ENCODE data around the gene SLC9A2. TPM values are rescaled to one million over a fixed set of nuclear protein-coding genes. Genes with fewer than 3 reads are reported as not detected.

SLC9A2 gene
- polyA plus RNA-seq, 4 donors: 6.2 to 6.8 (median 6.3) TPM

DNA sequence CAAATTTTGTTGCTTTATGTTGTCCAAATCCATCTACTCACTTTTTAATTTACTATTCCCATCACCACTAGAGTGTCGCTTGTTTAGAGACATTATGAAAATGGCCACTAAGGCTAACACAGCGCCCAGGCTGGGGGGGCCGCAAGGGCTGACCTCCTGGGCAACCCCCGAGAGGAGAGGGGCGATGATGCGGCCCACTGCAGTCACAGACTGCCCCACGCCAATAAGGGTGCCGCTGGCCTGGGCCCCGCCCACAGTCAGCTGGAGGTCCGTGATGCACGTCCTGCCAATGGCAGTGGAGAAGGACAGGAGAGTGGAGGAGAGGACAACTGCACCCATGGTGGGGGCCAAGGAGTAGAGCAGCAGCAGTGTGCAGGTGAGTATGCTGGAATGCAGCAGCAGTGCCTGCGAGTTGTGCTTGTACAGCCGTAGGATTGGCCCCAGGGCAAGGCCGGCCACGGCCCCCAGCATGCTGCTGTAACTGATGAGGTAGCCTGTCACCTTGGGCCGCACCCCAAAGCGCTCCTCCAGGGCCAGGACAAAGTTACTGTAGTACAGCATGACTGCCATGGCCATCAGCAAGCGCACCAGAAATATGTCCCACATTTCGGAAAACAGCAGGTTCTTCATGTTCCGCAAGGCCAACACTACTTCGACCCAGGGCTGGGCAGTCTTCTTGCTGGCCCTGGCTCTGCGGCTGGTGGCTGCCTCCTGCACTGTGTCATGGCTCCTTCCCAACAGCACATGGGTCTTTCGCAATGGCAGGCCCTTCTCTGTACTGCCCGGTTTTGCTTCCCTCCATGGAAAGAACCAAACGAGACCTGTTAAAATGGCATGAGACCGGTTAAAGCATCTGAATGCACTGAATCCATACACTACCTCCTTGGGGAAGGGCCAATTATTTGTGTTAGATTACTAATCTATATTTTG is 99.3 kb downstream of the SLC9A2 start:
- DNase-seq (ENCODE audit: low read depth in 4 of 4, low spot score in 2 of 4): no peak

DNA sequence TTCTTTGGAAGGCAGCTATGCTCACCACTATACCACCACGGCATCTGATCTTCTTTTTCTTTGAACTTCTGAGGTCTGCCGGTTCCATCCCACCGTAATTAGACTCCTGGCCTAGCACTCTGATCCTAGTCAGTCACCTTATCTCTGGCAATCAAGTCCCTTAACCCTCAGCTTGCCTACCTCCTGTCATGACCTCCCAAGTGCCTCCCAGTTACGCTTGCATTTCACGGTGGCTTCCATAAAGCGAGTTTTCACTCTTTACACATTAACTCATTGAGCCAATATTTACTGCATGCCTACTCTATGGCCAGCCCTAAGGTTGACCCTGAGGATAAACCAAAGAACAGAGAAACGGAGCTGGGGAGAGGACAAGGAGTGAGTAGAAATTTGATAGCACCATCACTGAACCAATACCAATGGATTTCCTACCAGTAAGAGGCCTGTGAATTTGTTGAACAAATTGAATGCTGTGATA is 104.7 kb downstream of the SLC9A2 start:
- no peak for DNase-seq (ENCODE audit: low read depth in 4 of 4, low spot score in 2 of 4)

DNA sequence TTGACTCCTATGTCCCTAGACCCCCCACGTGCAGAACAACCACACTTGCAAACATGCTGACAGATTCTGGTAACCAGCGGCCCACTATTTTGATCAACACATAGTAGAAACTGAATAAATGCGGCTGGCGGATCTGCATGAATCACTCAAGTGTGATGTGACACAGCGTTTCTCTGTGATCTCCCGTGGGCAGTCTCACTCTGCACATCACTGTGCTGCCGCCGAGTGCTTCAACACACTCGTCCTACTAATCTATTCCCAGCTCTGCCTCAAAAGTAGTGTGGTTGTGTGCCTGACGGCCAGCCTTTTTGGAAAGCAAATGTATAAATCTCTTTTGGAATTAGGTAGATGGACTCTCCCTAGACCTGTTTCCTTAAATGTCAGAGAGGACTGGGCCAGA is 105.2 kb downstream of the SLC9A2 start:
- no peak for DNase-seq (ENCODE audit: low read depth in 4 of 4, low spot score in 2 of 4)

DNA sequence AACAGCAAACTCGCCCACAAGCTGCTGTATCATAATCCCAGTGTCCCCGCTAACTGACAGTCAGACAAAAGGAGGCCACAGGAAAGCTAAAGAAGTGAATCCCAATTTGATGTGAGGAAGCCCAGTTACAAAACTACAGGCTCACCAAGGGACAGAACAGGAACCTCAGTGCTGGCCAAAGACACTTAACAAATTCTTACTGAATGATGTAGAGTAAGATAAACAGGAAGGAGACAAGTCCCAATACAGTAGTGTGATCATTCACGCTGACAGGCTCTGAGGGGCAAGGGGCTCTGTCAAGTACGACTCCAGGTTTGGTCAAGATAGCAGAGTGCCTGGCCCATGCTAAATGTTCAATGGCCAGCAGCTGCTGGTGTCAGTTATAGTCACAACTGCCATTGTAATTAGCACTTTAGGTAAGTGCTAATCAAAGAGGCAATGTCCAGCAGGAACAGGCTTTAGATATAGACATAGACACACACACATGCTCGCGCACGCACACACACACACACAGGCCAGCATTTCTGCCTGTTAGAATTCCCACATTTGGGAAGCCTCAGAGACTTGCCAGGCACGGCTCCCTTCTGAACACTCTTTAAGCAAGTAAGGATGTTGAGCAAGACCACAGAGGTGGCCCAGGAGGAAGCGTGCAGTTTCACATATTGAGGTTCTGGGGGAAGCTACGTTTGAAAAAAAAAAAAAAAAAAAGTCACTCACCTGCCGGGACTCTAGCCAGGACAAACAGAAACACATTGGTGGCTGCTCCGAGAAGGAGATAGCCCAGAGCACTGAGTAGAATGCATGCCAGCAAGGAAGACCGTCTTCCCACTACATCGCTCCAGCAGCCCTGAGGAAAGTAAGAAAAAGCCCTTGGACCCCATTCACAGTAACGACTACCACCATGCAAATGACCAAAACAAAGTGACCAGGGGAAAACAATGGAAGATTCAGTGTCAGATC is 107.1 kb downstream of the SLC9A2 start:
- no peak for DNase-seq (ENCODE audit: low read depth in 4 of 4, low spot score in 2 of 4)

DNA sequence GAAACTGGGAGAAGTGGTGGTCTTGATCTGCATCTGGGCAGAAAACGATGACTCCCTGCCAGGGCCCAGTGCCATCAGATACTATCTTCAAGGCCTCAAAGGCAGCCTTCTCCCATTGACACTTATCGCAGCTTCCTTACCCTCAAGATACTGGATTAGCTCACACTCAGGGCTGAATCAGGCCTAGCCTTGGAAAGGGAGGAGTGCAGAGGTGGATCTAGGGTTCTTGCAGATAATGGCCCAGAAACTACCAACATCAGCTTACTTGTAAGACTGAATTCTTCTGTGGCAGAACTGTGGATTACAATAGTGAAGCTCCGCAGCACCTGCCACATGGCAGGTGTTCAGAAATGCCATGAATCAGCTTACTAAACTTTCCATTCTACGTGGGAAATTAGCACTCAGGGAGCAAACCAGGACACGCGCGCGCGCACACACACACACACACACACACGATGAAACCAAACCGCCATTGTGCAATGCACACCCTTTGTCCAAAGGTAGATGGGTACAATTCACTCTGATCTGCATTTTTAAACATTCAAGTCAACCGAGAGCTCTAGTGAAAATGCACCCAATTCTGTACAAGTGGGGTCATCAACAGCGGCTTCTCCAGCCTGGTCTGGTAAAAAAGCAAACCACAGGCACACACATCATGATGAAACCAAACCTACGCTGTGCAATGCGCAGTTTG is 116.2 kb downstream of the SLC9A2 start:
- peak in 1 of 4 donors; percentile 8 for DNase-seq (ENCODE audit: low read depth in 4 of 4, low spot score in 2 of 4)

DNA sequence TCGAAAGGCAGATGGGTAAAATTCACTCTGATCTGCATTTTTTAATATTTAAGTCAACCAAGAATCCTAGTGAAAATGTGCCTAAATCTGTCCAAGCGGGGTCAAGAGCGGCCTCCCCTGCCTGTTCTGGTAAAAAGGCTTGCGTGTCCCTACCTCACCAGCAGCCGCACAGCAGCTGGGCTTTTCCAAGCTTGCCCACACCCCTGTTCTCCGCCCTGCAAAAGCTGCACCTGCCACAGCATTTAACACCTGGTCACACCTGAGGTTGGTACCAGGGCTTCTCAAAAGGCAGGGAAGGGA is 116.7 kb downstream of the SLC9A2 start:
- DNase-seq (ENCODE audit: low read depth in 4 of 4, low spot score in 2 of 4): peak in 1 of 4 donors; percentile 21

DNA sequence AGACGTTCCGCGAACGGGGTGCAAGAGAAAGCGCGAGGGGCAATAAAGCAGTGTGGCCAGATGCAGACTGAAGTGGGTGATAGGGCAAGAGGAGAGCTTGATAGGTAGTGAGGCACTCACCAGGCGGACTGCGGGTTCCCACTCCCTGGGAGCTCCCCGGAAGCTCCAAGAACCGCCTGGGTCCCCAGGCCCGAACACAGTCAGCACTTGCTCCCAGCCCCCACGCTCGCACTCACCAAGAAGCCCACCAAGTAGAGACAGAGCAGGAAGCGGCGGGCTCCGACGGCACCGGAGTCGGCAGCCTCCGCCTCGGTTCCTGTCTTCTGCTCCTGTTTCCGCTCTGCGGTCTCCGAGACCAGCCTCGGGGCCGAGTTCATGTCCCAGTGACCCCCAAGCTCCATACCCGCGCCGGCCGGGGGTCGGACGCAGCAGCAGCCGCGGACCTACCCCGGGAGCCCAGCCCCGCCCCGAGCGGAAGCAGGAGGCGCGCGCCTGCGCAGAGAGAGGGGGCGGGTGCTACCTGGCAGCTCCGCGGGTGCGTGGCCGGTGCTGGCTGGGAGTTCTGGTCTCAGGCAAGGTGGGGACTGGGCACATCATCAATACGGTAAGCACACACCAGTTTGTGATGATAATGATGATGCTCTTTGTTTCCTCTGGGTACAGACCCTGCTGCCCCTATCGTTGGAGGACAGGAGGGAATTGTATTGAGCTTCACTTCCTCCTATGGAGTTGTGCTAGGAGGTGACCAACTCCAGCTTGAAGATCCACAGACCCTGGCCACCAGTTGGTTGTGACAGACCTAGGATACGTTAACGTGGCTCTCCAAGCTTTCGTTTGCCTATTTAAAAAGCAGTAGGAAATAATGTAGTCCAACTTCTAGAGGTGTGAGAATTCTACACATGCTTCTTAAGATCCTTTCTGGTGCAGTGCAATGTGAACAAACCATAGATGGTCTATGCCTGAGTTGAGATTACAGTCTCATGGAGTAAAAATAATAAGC is 117.4 kb downstream of the SLC9A2 start:
- DNase-seq (ENCODE audit: low read depth in 4 of 4, low spot score in 2 of 4): peak in 3 of 4 donors; percentile 60 to 71 (median 62)

DNA sequence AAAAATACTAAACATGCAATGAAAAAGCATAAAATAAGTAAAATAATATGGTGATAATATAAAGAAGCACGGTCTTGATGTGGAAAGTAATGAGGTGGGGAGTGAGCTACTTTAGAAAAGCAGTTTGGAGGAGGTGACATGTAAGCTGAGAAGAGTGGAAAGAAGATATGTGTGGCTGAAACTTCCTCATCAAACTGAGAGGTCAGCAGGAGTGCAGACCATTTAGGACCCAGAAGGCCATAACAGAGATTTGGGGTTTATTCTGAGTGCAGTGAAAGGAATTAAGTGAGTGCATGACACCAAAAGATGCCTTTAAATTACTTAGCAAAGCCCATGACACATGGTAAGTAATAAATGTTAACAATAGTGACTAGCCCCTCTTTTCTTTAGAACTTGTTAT is 118.1 kb downstream of the SLC9A2 start:
- no peak for DNase-seq (ENCODE audit: low read depth in 4 of 4, low spot score in 2 of 4)

DNA sequence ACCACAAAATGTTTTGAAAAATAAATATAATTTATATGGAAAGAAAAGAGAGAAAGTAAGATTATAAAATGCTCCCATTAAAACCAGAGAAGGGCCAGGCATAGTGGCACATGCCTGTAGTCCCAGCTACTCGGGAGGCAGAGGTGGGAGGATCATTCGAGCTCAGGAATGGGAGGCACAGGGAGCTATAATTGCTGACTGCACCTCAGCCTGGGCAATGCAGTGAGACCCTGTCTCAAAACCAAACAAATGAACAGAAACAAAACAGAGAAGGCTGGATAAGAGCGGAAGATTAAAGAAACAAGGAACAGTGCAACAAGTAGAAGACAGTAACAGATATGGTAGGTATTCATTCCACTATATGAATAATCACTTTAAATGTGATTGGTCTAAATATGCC is 123.9 kb downstream of the SLC9A2 start:
- DNase-seq (ENCODE audit: low read depth in 4 of 4, low spot score in 2 of 4): no peak

DNA sequence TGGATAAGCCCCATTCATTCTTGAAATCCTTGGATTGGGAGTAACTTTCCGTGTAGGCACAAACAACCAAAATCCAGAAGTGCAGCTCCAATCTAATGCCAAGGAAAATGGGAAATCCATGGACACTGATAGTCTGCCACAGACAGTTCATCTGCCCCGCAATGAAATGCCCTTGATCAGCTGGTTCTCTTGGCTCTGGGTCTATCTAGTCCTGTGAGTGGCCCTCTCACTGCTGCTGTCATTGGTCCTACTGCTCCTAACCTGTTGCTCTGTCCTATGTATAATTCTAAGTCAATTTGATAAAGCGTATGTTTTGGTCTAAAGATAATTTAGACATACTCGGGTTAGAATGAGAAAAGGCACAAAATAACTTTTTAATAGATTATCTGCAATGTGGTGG is 128.8 kb downstream of the SLC9A2 start:
- no peak for DNase-seq (ENCODE audit: low read depth in 4 of 4, low spot score in 2 of 4)

DNA sequence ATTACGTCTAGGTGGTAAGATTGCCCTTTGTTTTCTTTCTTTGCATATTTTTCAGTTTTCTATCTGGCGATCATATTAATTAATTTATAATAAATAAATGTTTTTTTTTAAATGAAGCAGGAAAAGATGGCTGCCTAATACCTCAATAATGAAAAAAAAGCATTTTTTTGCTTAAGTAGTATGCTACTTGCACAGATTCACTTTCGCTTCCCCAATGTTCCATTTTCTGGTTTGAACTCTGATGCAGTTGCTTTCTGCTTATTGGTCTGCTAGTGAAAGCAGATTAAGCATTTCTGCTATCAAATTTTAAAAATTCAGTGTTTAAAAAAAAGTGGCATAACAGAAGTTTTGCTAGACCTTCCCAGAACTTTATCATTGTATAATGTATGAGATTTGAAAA is 130.6 kb downstream of the SLC9A2 start:
- DNase-seq (ENCODE audit: low read depth in 4 of 4, low spot score in 2 of 4): no peak

DNA sequence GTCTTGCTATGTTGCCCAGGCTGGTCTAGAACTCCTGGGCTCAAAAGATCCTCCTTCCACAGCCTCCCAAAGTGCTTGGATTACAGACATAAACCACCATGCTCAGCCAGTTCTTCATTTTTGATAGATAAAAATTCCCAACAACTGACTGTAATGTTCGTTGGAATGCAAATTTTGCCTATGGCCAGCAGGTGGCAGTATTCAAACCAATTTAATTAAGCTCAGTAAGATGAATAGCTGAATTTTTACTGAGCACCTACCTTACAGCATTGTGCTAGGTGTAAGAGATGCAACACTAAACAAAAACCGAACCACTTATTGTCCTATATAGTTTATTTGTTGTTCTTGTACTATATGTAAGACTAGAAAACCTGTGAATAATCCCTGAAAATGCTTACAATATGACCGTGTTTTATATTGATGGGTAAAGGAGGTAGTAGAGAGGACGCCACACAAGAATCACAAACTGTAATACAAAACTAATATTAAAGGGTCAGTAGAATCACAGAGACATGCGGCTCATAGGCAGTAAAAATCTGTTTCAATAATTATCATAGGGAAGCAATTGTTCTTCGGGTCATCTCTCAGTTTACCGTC is 134.3 kb downstream of the SLC9A2 start:
- peak in 2 of 4 donors; percentile 7 to 27 for DNase-seq (ENCODE audit: low read depth in 4 of 4, low spot score in 2 of 4)

DNA sequence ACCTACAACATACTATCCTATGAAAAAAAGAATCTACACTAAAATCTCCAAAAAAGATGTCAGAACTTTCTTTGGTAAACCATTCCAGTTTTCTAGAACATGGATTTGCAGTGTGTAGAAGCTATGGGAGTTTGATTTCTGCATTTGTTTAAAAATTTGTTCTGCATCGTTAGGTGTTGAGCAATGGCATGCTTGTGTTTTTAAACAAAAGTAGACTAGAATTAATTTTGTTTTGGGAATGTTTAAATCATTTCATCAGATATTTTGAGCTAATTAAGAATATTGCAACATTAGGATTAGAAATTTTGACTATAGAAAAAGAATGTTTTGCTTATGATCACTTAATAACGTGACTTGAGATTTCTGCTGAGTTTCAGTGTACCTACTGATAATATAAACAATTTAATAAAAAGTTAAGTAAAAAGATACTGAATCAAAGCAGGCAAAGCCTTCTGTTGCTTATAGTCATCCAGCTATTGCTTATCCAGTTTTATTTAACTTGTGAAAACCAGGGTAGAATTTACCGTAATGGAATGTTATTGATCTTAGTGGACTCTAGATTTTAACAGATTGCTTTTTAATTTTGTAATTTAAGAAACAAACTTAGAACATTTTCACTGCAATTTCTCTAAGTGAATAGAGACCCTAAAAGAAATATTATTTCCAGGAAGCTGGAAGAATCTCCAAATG is 135.2 kb downstream of the SLC9A2 start:
- DNase-seq (ENCODE audit: low read depth in 4 of 4, low spot score in 2 of 4): no peak

DNA sequence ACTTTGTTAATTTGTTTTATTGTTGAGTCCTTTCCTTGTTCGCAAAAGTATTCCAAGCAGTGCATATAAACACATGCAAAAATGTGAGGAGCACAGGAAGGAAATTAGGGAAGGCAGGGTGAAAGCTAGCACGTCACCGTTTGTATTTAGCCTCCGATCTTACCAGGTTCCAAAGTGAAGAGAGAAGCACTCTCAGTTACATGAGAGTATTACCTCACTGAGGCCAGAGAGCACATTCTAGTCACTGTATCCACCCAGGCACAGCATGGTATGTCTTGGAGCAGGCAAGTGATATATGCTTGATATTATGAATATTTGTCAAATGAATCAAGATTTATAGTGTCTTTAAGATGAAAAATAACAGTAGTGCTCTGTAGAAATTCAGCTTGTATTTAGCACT is 135.9 kb downstream of the SLC9A2 start:
- DNase-seq (ENCODE audit: low read depth in 4 of 4, low spot score in 2 of 4): no peak

DNA sequence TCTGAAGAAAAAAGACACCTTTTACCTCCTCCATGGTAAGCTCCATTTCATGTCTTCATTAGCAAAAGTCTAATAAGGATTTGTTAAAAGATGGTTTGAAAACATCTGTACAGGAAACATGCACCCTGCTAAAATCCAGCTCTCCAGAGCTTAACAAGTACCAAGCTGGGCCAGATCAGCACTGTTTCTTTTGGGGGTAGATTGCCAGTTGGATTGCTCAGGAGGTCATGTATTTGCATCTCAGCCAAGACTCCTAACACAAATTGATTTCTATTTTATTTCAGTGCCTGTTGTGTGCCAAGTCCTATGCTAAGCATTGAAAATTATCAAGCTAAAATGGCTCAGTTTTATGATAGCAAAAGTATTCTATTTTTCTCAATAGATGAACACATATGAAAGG is 139.1 kb downstream of the SLC9A2 start:
- no peak for DNase-seq (ENCODE audit: low read depth in 4 of 4, low spot score in 2 of 4)

Measured in left renal cortex interstitium (tissue), 4 donors.